Large intestine (tissue), 3 donors: Measurements from ENCODE around the gene RNF112. TPM values are rescaled to one million over a fixed set of nuclear protein-coding genes. Genes with fewer than 3 reads are reported as not detected.
"Not testable (repeated sequence)": the region's sequence is repeated elsewhere in the genome, so short reads cannot be mapped to it uniquely, and the experiment has no call there.

ENCODE experiments used
- DNase-seq, 2 donors: peaks; one replicate each; pipeline versions ENCODE4 v3.0.0 to v3.0.0-alpha.2; 2013
- H3K27ac ChIP-seq: one replicate; pipeline ENCODE4 v1.5.1; 2013; ENCODE audit warnings: low read length
- H3K27me3 ChIP-seq: 2 replicates; pipeline ENCODE4 v1.6.1; 2013; ENCODE audit warnings: low read length; ENCODE audit not compliant: control insufficient read depth, insufficient read depth
- H3K36me3 ChIP-seq: 2 replicates; pipeline ENCODE4 v1.6.1; 2013; ENCODE audit warnings: low read length; ENCODE audit not compliant: control insufficient read depth, insufficient read depth
- H3K4me1 ChIP-seq: one replicate; pipeline ENCODE4 v1.6.1; 2013; ENCODE audit warnings: low read length; ENCODE audit not compliant: control insufficient read depth, insufficient read depth
- H3K4me3 ChIP-seq: one replicate; pipeline ENCODE4 v1.5.1; 2013; ENCODE audit warnings: low read length
- H3K9me3 ChIP-seq: one replicate; pipeline ENCODE4 v1.6.1; 2013; ENCODE audit warnings: mild to moderate bottlenecking, low read depth, low read length, moderate library complexity; ENCODE audit not compliant: control insufficient read depth
- WGBS: methylation state at CpG from one replicate; pipeline ENCODE4 v1.1.5; 2013; ENCODE audit warnings: low lambda C conversion rate; ENCODE audit not compliant: insufficient coverage; 5-methylcytosine and 5-hydroxymethylcytosine counted together
- polyA plus RNA-seq: library from polyadenylated mRNA; unstranded; fragments of 120-200 nt; gene quantifications from one replicate; pipeline ENCODE4 v1.2.1, GENCODE V29; 2013

RNF112 gene
- polyA plus RNA-seq, 1 donor = 3.7 TPM

DNA sequence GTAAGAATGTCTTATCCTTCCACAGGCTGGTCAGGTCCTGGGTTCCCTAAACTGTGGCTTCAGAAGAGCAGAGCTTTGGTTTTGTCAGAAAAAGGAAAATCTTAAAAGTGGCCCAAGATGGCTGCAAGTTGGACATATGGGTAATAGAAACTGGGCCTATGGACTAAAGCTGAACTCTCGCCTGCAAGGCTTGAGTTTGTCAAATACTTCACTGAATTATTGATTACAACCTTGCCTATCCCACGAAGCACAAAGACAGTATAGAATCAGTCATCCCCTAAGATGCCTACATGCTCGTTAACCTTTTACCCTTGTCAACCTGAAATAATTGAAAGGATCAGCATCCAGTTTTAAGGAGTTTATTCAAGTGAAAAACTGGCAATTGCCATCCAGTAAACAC is 20.7 kb downstream of the RNF112 start:
- Histone ChIP-seq H3K9me3 (no peaks in the 10 kb centered on the region), H3K36me3 (no peaks in the 10 kb centered on the region), H3K4me1 (no peaks in the 10 kb centered on the region), H3K4me3 (no peak overlapping the region), H3K27me3 (no peaks in the 10 kb centered on the region), H3K27ac (no peak overlapping the region)
- no peak for DNase-seq
- no CpG with 5 or more reads among the region's 3 CpGs for WGBS

- Histone ChIP-seq H3K36me3 (no peaks in the 10 kb centered on the region), H3K27me3 (no peaks in the 10 kb centered on the region), H3K4me1 (no peaks in the 10 kb centered on the region), H3K4me3 (no peak overlapping the region), H3K9me3 (no peaks in the 10 kb centered on the region), H3K27ac (no peak overlapping the region)
- DNase-seq = no peak
- no CpG with 5 or more reads among the region's 5 CpGs for WGBS
Measured at GRCh38 chr17:19433255-19433654, 22.2 kb downstream of the RNF112 start.

GRCh38 chr17:19433727-19434340 is 22.8 kb downstream of the RNF112 start:
- no peak overlapping the region for H3K27ac ChIP-seq
- no peaks in the 10 kb centered on the region for H3K9me3 ChIP-seq
- no peak for DNase-seq
- no peaks in the 10 kb centered on the region for H3K4me1 ChIP-seq
- H3K36me3 ChIP-seq = no peaks in the 10 kb centered on the region
- no peaks in the 10 kb centered on the region for H3K27me3 ChIP-seq
- no CpG with 5 or more reads among the region's 2 CpGs for WGBS
- no peak overlapping the region for H3K4me3 ChIP-seq

DNA sequence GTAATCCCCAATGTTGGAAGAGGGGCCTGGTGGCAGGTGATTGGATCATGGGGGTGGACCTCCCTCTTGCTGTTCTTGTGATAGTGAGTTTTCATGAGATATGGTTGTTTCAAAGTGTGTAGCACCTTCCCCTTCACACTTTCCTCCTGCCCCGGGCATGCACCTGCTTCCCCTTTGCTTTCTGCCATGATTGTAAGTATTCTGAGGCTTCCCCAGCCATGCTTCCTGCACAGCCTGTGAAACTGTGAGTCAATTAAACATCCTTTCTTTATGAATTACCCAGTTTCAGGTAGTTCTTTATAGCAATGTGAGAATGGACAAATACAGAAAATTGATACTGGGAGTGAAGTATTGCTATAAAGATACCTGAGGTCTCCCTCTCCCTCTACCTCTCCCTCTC is 29.4 kb downstream of the RNF112 start:
- Histone ChIP-seq H3K9me3 (peaks cover 13% of the 10 kb centered on the region), H3K27ac (no peak overlapping the region), H3K27me3 (no peaks in the 10 kb centered on the region), H3K36me3 (no peaks in the 10 kb centered on the region), H3K4me3 (no peak overlapping the region), H3K4me1 (no peaks in the 10 kb centered on the region)
- no CpG with 5 or more reads among the region's 1 CpG for WGBS
- no peak for DNase-seq

DNA sequence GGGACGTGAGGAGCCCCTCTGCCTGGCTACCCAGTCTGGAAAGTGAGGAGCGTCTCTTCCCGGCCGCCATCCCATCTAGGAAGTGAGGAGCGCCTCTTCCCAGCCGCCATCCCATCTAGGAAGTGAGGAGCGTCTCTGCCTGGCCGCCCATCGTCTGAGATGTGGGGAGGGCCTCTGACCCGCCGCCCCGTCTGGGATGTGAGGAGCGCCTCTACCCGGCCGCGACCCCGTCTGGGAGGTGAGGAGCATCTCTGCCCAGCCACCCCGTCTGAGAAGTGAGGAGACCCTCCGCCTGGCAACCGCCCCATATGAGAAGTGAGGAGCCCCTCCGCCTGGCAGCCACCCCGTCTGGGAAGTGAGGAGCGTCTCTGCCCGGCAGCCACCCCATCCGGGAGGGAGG is 30.3 kb downstream of the RNF112 start:
- not testable (repeated sequence) for H3K27me3 ChIP-seq
- no CpG with 5 or more reads among the region's 25 CpGs for WGBS

DNA sequence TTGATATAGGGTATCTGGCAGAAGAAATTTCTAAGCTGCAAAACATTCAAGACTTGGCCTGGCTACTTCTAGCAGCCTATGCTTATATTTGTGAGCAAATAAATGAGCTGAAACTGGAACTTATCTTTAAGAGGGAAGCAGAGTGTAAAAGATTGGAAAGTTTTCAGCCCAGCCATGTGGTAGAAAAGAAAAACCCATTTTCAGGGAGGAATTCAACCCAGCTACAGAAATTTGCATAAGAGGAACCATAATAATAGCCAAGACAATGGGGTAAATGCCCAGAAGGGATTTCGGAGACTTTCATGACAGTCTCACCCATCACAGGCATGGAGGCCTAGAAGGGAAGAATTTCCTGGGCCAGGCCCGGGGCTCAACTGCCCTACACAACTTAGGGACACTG is 31.7 kb downstream of the RNF112 start:
- no CpG with 5 or more reads among the region's 2 CpGs for WGBS
- Histone ChIP-seq H3K9me3 (peaks cover 13% of the 10 kb centered on the region), H3K27ac (no peak overlapping the region), H3K4me3 (no peak overlapping the region), H3K36me3 (no peaks in the 10 kb centered on the region), H3K27me3 (no peaks in the 10 kb centered on the region), H3K4me1 (no peaks in the 10 kb centered on the region)
- DNase-seq = no peak

More for the DNA sequence above, 30.3 kb downstream of the RNF112 start:
- not testable (repeated sequence) for H3K4me1 ChIP-seq, DNase-seq, H3K36me3 ChIP-seq, H3K4me3 ChIP-seq, H3K27ac ChIP-seq
- peaks cover 13% of the 10 kb centered on the region for H3K9me3 ChIP-seq

DNA sequence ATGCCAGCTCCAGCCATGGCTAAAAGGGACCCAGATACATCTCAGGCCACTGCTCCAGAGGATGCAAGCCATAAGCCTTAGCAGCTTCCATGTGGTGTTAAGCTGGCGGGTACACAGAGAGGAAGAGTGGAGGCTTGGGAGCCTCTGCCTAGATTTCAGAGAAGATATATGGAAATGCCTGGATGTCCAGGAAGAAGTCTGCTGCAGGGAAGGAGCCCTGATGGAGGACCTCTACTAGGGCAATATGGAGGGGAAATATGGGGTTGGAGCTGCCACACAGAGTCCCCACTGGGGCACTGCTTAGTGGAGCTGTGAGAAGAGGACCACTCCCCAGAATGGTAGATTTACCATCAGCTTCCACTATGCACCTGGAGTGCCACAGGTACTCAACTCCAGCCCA is 32.1 kb downstream of the RNF112 start:
- Histone ChIP-seq H3K4me1 (peaks cover 2% of the 10 kb centered on the region), H3K27me3 (no peaks in the 10 kb centered on the region), H3K36me3 (no peaks in the 10 kb centered on the region), H3K27ac (no peak overlapping the region), H3K4me3 (no peak overlapping the region), H3K9me3 (peaks cover 13% of the 10 kb centered on the region)
- no peak for DNase-seq
- no CpG with 5 or more reads among the region's 1 CpG for WGBS

DNA sequence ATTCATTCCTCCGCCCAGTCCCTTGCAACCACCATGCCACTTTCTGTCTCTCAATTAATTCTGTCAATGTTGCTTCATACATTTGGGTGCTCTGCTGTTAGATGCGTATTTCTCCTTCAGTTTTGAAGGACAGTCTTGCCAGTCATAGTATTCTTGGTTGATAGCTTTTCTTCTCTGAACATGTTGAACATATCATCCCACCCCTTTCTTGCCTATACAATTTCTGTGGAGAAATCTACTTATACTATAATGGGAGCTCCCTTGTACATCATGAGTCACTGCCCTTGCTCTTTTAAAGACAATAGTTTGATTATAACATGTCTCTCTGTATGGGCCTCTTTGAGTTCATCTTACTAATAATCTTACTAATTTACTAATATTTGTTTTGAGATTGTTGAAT is 34.1 kb downstream of the RNF112 start:
- Histone ChIP-seq H3K36me3 (no peaks in the 10 kb centered on the region), H3K27ac (no peak overlapping the region), H3K9me3 (peaks cover 13% of the 10 kb centered on the region), H3K4me3 (no peak overlapping the region), H3K4me1 (peaks cover 15% of the 10 kb centered on the region), H3K27me3 (no peaks in the 10 kb centered on the region)
- no peak for DNase-seq
- 100% methylated on average over 1 of the region's 2 CpGs for WGBS

- H3K4me1 ChIP-seq = peaks cover 15% of the 10 kb centered on the region
- WGBS = no CpG with 5 or more reads among the region's 26 CpGs
- DNase-seq, H3K27ac ChIP-seq, H3K9me3 ChIP-seq, H3K4me3 ChIP-seq, H3K36me3 ChIP-seq, H3K27me3 ChIP-seq: not testable (repeated sequence)
Measured at GRCh38 chr17:19446577-19446976, 35.5 kb downstream of the RNF112 start.

DNA sequence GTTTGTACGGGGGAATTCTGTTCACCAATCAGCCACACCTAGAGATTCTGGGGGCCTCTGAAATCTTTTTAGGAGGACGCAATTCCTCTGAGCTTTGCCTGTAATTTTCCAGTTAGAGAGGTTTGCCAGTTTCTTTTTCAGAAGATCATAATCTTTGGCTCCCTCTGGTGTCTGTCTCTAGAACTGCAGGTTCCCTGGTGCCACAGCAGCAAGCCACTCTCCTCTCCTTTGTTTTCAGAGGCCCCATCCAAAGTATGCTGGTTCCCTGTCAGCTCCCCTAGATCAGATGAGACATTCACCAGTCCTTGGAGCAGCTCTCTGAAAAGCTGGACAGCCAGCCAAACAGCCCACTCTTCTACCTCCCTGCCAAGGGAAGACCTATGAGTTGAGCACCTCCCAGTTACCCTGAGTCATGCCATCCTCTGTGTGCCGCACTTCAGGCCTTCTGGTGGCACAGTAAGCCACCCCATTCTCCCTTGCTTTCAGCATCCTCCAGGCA is 36.1 kb downstream of the RNF112 start:
- H3K4me3 ChIP-seq = no peak overlapping the region
- peaks cover 10% of the 10 kb centered on the region for H3K9me3 ChIP-seq
- H3K36me3 ChIP-seq = no peaks in the 10 kb centered on the region
- no peaks in the 10 kb centered on the region for H3K27me3 ChIP-seq
- peak; percentile 60 to 67 for DNase-seq
- WGBS = 0% methylated on average over 1 of the region's 3 CpGs
- H3K27ac ChIP-seq = peak overlapping the region; percentile 35
- peaks cover 15% of the 10 kb centered on the region for H3K4me1 ChIP-seq
